HEK293T (cell line): ENCODE measurements around the gene NEO1.

Experiments
- CTCF ChIA-PET: fragments of 350-600 bp; formaldehyde crosslinking; extraction: SDS; loops from one replicate; lab custom pipeline; 2021; ENCODE audit warnings: antibody characterized with exemption, inconsistent platforms; lab: Yijun Ruan, JAX
- POLR2A ChIA-PET: fragments of 350-600 bp; formaldehyde crosslinking; extraction: SDS; loops from one replicate; lab custom pipeline; 2020; ENCODE audit warnings: antibody characterized with exemption, inconsistent platforms; lab: Yijun Ruan, JAX
- DNase-seq: peaks from one replicate; pipeline ENCODE4 v3.0.0; 2012; ENCODE audit warnings: mixed read lengths; ENCODE audit errors: extremely low spot score
- ARNT ChIP-seq: fragments of 450-650 bp; IDR thresholded peaks from 2 replicates; pipeline ENCODE4 v1.6.1; 2017; ENCODE audit warnings: mild to moderate bottlenecking
- BHLHE40 ChIP-seq: fragments of 450-650 bp; IDR thresholded peaks from 2 replicates; pipeline ENCODE4 v1.6.1; 2016; ENCODE audit warnings: mild to moderate bottlenecking, moderate library complexity, borderline replicate concordance
- CTBP1 ChIP-seq: fragments of 450-650 bp; IDR thresholded peaks from 2 replicates; pipeline ENCODE4 v1.6.1; 2016; ENCODE audit warnings: borderline replicate concordance
- ELF4 ChIP-seq: fragments of 450-650 bp; IDR thresholded peaks from 2 replicates; pipeline ENCODE4 v1.6.1; 2017; ENCODE audit warnings: antibody characterized with exemption
- FOXA1 ChIP-seq: fragments of 450-650 bp; IDR thresholded peaks from 2 replicates; pipeline ENCODE4 v1.6.1; 2016; ENCODE audit warnings: mild to moderate bottlenecking
- FOXK2 ChIP-seq: fragments of 450-650 bp; IDR thresholded peaks from 2 replicates; pipeline ENCODE4 v1.6.1; 2016; ENCODE audit warnings: mild to moderate bottlenecking
- FOXM1 ChIP-seq: fragments of 450-650 bp; IDR thresholded peaks from 2 replicates; pipeline ENCODE4 v1.6.1; 2017; ENCODE audit warnings: mild to moderate bottlenecking, borderline replicate concordance
- HDGF ChIP-seq: fragments of 450-650 bp; IDR thresholded peaks from 2 replicates; pipeline ENCODE4 v1.6.1; 2017; ENCODE audit warnings: antibody characterized with exemption, borderline replicate concordance
- L3MBTL2 ChIP-seq: fragments of 450-650 bp; conservative IDR thresholded peaks from 2 replicates; pipeline ENCODE4 v1.6.1; 2016; ENCODE audit warnings: mild to moderate bottlenecking
- LEF1 ChIP-seq: fragments of 450-650 bp; IDR thresholded peaks from 2 replicates; pipeline ENCODE4 v1.6.1; 2017; ENCODE audit warnings: mild to moderate bottlenecking, borderline replicate concordance
- NFRKB ChIP-seq: fragments of 450-650 bp; IDR thresholded peaks from 2 replicates; pipeline ENCODE4 v1.6.1; 2016; ENCODE audit warnings: mild to moderate bottlenecking, moderate library complexity
- PKNOX1 ChIP-seq: fragments of 450-650 bp; IDR thresholded peaks from 2 replicates; pipeline ENCODE4 v1.6.1; 2016
- SP1 ChIP-seq: fragments of 450-650 bp; IDR thresholded peaks from 2 replicates; pipeline ENCODE4 v1.6.1; 2017
- SUZ12 ChIP-seq: fragments of 450-650 bp; IDR thresholded peaks from 2 replicates; pipeline ENCODE4 v1.6.1; 2016; ENCODE audit warnings: mild to moderate bottlenecking
- TARDBP ChIP-seq: fragments of 450-650 bp; IDR thresholded peaks from 2 replicates; pipeline ENCODE4 v1.6.1; 2016
- ZNF384 ChIP-seq: fragments of 450-650 bp; IDR thresholded peaks from 2 replicates; pipeline ENCODE4 v1.6.1; 2016

NEO1 gene

GRCh38 chr15:73065114-73065513 is 12.9 kb downstream of the NEO1 start:
- no peak for DNase-seq
- CTCF ChIA-PET = no interaction called here
- TF ChIP-seq FOXM1 (no peak), NFRKB (no peak), FOXA1 (no peak), PKNOX1 (no peak), BHLHE40 (no peak), SUZ12 (no peak), LEF1 (no peak), TARDBP (no peak), L3MBTL2 (no peak), HDGF (no peak), ZNF384 (no peak), FOXK2 (no peak)
- POLR2A ChIA-PET = no interaction called here

GRCh38 chr15:73069109-73069508 is 16.8 kb downstream of the NEO1 start:
- ChIA-PET CTCF (no interaction called here), POLR2A (interaction anchor here (1.4 kb wide), 1 partner anchor 16 kb away, joined by 5 read pairs; the partner anchor contains the start of gene NEO1)
- no peak for TF ChIP-seq SUZ12
- no peak for DNase-seq

GRCh38 chr15:73072894-73073293 is 20.6 kb downstream of the NEO1 start:
- TF ChIP-seq LEF1 (no peak), SP1 (no peak), ZNF384 (no peak), ELF4 (no peak), BHLHE40 (no peak), L3MBTL2 (no peak), HDGF (no peak), ARNT (no peak), SUZ12 (no peak), PKNOX1 (no peak), FOXM1 (no peak), CTBP1 (no peak), FOXA1 (no peak), FOXK2 (no peak), TARDBP (no peak)
- no peak for DNase-seq
- POLR2A ChIA-PET = no interaction called here
- CTCF ChIA-PET = no interaction called here

- ChIA-PET POLR2A (interaction anchor here (1.1 to 1.2 kb wide), 2 partner anchors 22 to 844 kb away, joined by 3 read pairs; partner anchors contain the start of gene NEO1), CTCF (no interaction called here)
- DNase-seq = no peak
- TF ChIP-seq NFRKB = no peak
- no peak for TF ChIP-seq FOXA1
- no peak for TF ChIP-seq TARDBP
- no peak for TF ChIP-seq FOXM1
- no peak for TF ChIP-seq SP1
- no peak for TF ChIP-seq ELF4
- no peak for TF ChIP-seq BHLHE40
- TF ChIP-seq CTBP1 = no peak
- no peak for TF ChIP-seq L3MBTL2
- no peak for TF ChIP-seq PKNOX1
- no peak for TF ChIP-seq HDGF
- no peak for TF ChIP-seq ZNF384
- no peak for TF ChIP-seq SUZ12
- TF ChIP-seq ARNT = no peak
Measured at GRCh38 chr15:73074241-73074640, 22.0 kb downstream of the NEO1 start.

- CTCF ChIA-PET = no interaction called here
- TF ChIP-seq FOXM1 = no peak
- DNase-seq = no peak
- POLR2A ChIA-PET = interaction anchor here (1.2 kb wide), 1 partner anchor 845 kb away, joined by 3 read pairs; no protein-coding TSS in a partner anchor
Measured at GRCh38 chr15:73075160-73075859, 23.0 kb downstream of the NEO1 start.

GRCh38 chr15:73078291-73078690 is 26.0 kb downstream of the NEO1 start:
- TF ChIP-seq FOXA1 = no peak
- POLR2A ChIA-PET = no interaction called here
- CTCF ChIA-PET = interaction anchor here (1.0 to 1.4 kb wide), 3 partner anchors 25 to 278 kb away, joined by 3 to 4 read pairs (median 4); no protein-coding TSS in a partner anchor
- DNase-seq = no peak

- ChIA-PET POLR2A (no interaction called here), CTCF (interaction anchor here (1.0 to 1.4 kb wide), 2 partner anchors 25 to 244 kb away, joined by 4 read pairs; no protein-coding TSS in a partner anchor)
- TF ChIP-seq PKNOX1 = no peak
- no peak for DNase-seq
Measured at GRCh38 chr15:73078722-73079121, 26.5 kb downstream of the NEO1 start.
